Measurements from ENCODE around the gene ITIH1.

DNA sequence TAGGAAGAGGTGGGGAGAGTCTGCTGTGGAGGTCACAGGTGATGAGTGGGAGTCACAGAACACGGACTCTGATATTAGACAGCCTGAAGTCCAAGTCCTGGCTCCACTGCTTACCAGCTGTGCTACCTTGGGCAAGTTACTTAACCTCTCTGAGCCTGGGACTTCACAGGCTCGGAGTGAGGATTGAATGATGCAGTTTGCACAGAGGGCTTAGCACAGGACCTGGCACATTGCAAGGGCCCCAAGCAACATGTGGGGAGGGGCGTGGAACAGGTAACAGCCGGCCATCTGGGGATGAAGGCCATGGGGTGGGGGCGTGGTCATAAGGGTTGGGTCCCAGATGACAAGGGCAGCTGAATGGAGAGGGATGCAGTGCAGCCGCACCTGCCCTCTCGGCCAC, 12.9 kb downstream of the ITIH1 start:
- TF ChIP-seq, protein P1, sequence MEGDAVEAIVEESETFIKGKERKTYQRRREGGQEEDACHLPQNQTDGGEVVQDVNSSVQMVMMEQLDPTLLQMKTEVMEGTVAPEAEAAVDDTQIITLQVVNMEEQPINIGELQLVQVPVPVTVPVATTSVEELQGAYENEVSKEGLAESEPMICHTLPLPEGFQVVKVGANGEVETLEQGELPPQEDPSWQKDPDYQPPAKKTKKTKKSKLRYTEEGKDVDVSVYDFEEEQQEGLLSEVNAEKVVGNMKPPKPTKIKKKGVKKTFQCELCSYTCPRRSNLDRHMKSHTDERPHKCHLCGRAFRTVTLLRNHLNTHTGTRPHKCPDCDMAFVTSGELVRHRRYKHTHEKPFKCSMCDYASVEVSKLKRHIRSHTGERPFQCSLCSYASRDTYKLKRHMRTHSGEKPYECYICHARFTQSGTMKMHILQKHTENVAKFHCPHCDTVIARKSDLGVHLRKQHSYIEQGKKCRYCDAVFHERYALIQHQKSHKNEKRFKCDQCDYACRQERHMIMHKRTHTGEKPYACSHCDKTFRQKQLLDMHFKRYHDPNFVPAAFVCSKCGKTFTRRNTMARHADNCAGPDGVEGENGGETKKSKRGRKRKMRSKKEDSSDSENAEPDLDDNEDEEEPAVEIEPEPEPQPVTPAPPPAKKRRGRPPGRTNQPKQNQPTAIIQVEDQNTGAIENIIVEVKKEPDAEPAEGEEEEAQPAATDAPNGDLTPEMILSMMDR (IDR thresholded peaks at IDR 0.05 in 2 of 3, conservative IDR thresholded peaks at IDR 0.05 in 1 of 3; ENCODE audit: insufficient read depth in 2 of 3, low read depth in 1 of 3, low read length in 3 of 3), result no peak
- TF ChIP-seq EP300 (IDR thresholded peaks at IDR 0.05; ENCODE audit: low read length), result no peak
- no peak for TF ChIP-seq ZBTB7A (IDR thresholded peaks at IDR 0.05; ENCODE audit: borderline replicate concordance, control insufficient read depth, low read depth, low read length)
- no peak for TF ChIP-seq ZBTB17 (CRISPR knock-in tag; IDR thresholded peaks at IDR 0.05)
- TF ChIP-seq, protein P2, sequence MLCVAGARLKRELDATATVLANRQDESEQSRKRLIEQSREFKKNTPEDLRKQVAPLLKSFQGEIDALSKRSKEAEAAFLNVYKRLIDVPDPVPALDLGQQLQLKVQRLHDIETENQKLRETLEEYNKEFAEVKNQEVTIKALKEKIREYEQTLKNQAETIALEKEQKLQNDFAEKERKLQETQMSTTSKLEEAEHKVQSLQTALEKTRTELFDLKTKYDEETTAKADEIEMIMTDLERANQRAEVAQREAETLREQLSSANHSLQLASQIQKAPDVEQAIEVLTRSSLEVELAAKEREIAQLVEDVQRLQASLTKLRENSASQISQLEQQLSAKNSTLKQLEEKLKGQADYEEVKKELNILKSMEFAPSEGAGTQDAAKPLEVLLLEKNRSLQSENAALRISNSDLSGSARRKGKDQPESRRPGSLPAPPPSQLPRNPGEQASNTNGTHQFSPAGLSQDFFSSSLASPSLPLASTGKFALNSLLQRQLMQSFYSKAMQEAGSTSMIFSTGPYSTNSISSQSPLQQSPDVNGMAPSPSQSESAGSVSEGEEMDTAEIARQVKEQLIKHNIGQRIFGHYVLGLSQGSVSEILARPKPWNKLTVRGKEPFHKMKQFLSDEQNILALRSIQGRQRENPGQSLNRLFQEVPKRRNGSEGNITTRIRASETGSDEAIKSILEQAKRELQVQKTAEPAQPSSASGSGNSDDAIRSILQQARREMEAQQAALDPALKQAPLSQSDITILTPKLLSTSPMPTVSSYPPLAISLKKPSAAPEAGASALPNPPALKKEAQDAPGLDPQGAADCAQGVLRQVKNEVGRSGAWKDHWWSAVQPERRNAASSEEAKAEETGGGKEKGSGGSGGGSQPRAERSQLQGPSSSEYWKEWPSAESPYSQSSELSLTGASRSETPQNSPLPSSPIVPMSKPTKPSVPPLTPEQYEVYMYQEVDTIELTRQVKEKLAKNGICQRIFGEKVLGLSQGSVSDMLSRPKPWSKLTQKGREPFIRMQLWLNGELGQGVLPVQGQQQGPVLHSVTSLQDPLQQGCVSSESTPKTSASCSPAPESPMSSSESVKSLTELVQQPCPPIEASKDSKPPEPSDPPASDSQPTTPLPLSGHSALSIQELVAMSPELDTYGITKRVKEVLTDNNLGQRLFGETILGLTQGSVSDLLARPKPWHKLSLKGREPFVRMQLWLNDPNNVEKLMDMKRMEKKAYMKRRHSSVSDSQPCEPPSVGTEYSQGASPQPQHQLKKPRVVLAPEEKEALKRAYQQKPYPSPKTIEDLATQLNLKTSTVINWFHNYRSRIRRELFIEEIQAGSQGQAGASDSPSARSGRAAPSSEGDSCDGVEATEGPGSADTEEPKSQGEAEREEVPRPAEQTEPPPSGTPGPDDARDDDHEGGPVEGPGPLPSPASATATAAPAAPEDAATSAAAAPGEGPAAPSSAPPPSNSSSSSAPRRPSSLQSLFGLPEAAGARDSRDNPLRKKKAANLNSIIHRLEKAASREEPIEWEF (CRISPR knock-in tag; IDR thresholded peaks at IDR 0.05), result no peak
- TF ChIP-seq RFX5 (IDR thresholded peaks at IDR 0.05; ENCODE audit: low read depth, low read length), result no peak
- TF ChIP-seq, protein P3, sequence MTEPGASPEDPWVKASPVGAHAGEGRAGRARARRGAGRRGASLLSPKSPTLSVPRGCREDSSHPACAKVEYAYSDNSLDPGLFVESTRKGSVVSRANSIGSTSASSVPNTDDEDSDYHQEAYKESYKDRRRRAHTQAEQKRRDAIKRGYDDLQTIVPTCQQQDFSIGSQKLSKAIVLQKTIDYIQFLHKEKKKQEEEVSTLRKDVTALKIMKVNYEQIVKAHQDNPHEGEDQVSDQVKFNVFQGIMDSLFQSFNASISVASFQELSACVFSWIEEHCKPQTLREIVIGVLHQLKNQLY (CRISPR knock-in tag; conservative IDR thresholded peaks at IDR 0.05), result no peak
- TF ChIP-seq, protein P4, sequence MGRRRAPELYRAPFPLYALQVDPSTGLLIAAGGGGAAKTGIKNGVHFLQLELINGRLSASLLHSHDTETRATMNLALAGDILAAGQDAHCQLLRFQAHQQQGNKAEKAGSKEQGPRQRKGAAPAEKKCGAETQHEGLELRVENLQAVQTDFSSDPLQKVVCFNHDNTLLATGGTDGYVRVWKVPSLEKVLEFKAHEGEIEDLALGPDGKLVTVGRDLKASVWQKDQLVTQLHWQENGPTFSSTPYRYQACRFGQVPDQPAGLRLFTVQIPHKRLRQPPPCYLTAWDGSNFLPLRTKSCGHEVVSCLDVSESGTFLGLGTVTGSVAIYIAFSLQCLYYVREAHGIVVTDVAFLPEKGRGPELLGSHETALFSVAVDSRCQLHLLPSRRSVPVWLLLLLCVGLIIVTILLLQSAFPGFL (CRISPR knock-in tag; IDR thresholded peaks at IDR 0.05), result no peak
